Mesothelial cell of epicardium (in vitro differentiated cells): ENCODE data around the gene SOD3. TPM values are rescaled to one million over a fixed set of nuclear protein-coding genes. Genes with fewer than 3 reads are reported as not detected.

ENCODE experiments used
- DNase-seq, 2 experiments: peaks; one replicate each; pipeline ENCODE4 v3.0.0; 2021; ENCODE audit warnings: low spot score in 2 of 2; ENCODE audit not compliant: unreplicated experiment in 2 of 2
- H3K27ac Mint-ChIP-seq: 2 replicates; pipeline ENCODE4 v1.8.0; 2021; ENCODE audit warnings: mixed read lengths
- H3K27me3 Mint-ChIP-seq: 2 replicates; pipeline ENCODE4 v1.8.0; 2021; ENCODE audit warnings: low read depth, mixed read lengths
- H3K36me3 Mint-ChIP-seq: 2 replicates; pipeline ENCODE4 v1.8.0; 2021; ENCODE audit warnings: mixed read lengths
- H3K4me1 Mint-ChIP-seq: 2 replicates; pipeline ENCODE4 v1.8.0; 2021; ENCODE audit warnings: mixed read lengths
- H3K4me3 Mint-ChIP-seq: 2 replicates; pipeline ENCODE4 v1.8.0; 2021; ENCODE audit warnings: mild to moderate bottlenecking, moderate library complexity, mixed read lengths
- H3K9me3 Mint-ChIP-seq: 2 replicates; pipeline ENCODE4 v1.8.0; 2021; ENCODE audit warnings: mixed read lengths
- total RNA-seq: library from RNA; stranded (reverse); gene quantifications from 3 replicates; pipeline ENCODE4 v1.2.1, GENCODE V29; 2021
- TF ChIP-seq, protein P1 (sequence below): fragments of 200-600 bp; sonication (generic); IDR thresholded peaks from one replicate; pipeline ENCODE4 v1.5.0; 2021; ENCODE audit warnings: antibody characterized with exemption; ENCODE audit not compliant: unreplicated experiment

SOD3 gene
- total RNA-seq, 1 donor from 2014 or later, result 5.7 TPM

DNA sequence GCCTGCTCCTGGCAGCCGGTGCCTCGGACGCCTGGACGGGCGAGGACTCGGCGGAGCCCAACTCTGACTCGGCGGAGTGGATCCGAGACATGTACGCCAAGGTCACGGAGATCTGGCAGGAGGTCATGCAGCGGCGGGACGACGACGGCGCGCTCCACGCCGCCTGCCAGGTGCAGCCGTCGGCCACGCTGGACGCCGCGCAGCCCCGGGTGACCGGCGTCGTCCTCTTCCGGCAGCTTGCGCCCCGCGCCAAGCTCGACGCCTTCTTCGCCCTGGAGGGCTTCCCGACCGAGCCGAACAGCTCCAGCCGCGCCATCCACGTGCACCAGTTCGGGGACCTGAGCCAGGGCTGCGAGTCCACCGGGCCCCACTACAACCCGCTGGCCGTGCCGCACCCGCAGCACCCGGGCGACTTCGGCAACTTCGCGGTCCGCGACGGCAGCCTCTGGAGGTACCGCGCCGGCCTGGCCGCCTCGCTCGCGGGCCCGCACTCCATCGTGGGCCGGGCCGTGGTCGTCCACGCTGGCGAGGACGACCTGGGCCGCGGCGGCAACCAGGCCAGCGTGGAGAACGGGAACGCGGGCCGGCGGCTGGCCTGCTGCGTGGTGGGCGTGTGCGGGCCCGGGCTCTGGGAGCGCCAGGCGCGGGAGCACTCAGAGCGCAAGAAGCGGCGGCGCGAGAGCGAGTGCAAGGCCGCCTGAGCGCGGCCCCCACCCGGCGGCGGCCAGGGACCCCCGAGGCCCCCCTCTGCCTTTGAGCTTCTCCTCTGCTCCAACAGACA lies 4.4 kb downstream of the SOD3 start:
- H3K9me3 Mint-ChIP-seq, result no peaks in the 10 kb centered on the region
- no peaks in the 10 kb centered on the region for H3K36me3 Mint-ChIP-seq
- H3K27ac Mint-ChIP-seq, result no peak overlapping the region
- no peak for DNase-seq
- H3K4me1 Mint-ChIP-seq, result peaks cover 19% of the 10 kb centered on the region
- TF ChIP-seq, protein P1, sequence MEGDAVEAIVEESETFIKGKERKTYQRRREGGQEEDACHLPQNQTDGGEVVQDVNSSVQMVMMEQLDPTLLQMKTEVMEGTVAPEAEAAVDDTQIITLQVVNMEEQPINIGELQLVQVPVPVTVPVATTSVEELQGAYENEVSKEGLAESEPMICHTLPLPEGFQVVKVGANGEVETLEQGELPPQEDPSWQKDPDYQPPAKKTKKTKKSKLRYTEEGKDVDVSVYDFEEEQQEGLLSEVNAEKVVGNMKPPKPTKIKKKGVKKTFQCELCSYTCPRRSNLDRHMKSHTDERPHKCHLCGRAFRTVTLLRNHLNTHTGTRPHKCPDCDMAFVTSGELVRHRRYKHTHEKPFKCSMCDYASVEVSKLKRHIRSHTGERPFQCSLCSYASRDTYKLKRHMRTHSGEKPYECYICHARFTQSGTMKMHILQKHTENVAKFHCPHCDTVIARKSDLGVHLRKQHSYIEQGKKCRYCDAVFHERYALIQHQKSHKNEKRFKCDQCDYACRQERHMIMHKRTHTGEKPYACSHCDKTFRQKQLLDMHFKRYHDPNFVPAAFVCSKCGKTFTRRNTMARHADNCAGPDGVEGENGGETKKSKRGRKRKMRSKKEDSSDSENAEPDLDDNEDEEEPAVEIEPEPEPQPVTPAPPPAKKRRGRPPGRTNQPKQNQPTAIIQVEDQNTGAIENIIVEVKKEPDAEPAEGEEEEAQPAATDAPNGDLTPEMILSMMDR, result no peak
- H3K4me3 Mint-ChIP-seq, result peak overlapping the region; percentile 60
- peaks cover 67% of the 10 kb centered on the region for H3K27me3 Mint-ChIP-seq

DNA sequence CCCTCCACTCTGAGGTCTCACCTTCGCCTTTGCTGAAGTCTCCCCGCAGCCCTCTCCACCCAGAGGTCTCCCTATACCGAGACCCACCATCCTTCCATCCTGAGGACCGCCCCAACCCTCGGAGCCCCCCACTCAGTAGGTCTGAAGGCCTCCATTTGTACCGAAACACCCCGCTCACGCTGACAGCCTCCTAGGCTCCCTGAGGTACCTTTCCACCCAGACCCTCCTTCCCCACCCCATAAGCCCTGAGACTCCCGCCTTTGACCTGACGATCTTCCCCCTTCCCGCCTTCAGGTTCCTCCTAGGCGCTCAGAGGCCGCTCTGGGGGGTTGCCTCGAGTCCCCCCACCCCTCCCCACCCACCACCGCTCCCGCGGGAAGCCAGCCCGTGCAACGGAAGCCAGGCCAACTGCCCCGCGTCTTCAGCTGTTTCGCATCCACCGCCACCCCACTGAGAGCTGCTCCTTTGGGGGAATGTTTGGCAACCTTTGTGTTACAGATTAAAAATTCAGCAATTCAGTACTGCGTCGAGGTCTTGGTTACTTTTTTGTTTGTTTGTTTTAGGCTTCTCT lies 5.0 kb downstream of the SOD3 start:
- Mint-ChIP-seq H3K27ac (no peak overlapping the region), H3K36me3 (no peaks in the 10 kb centered on the region), H3K9me3 (no peaks in the 10 kb centered on the region), H3K4me1 (peaks cover 16% of the 10 kb centered on the region), H3K4me3 (peak overlapping the region; percentile 60), H3K27me3 (peaks cover 62% of the 10 kb centered on the region)
- no peak for DNase-seq
- TF ChIP-seq, protein P1, result no peak

DNA sequence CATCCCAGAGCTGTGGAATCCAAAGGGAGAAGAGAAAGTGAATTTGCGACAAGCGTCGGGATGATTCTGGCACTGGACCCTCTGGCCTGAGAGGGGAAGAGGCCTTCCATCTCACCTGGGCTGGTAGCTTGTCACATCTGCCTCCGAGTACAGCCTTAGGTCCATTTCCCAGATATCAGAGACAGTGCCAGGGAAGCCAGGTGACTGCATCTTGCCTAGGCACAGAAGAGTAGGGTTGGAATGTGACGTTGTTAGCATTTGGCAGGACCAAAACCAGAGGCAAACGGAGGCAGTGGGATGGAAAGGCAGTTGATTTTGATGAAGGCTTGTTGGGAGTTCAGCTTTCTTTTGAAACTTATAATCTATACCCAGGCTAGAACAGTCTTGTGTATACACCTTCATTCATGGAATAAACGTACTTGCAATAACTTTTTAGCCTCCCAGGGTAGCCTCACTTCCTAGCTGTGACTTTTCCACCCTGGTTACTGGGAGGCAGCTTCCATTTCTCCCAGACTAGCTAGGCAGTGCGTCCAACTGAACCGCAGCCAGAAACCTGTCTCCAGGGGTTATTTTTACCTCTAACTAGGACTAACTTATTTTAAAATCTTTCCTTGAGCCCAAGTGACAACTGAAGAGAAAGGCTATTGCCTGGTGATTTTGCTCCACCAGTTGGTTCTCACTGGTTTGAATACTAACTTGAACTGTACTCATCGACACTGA lies 5.9 kb downstream of the SOD3 start:
- Mint-ChIP-seq H3K4me3 (peak overlapping the region; percentile 52), H3K9me3 (no peaks in the 10 kb centered on the region), H3K36me3 (no peaks in the 10 kb centered on the region), H3K4me1 (peaks cover 12% of the 10 kb centered on the region), H3K27ac (no peak overlapping the region), H3K27me3 (peaks cover 58% of the 10 kb centered on the region)
- DNase-seq, result no peak
- TF ChIP-seq, protein P1, result no peak

DNA sequence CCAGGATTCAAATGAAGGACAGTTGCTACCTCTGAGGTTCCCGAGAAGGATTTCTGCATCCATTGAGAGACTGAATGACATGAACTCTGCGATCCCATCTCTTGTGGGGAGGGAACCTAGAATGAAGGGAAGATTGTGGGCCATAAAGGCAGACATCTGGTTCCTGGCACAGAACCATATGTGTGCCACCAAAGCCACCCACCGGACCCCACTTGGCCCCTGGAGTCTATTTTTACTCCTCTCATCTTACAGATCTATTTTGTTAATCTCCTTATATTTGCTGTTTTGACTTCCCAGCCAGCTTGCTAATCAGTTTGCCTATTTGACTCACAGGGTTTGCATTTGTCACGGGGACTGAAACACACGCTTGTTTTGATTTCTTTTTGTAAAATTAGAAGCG lies 7.3 kb downstream of the SOD3 start:
- H3K27me3 Mint-ChIP-seq, result peaks cover 49% of the 10 kb centered on the region
- no peak for DNase-seq
- H3K4me3 Mint-ChIP-seq, result no peak overlapping the region

DNA sequence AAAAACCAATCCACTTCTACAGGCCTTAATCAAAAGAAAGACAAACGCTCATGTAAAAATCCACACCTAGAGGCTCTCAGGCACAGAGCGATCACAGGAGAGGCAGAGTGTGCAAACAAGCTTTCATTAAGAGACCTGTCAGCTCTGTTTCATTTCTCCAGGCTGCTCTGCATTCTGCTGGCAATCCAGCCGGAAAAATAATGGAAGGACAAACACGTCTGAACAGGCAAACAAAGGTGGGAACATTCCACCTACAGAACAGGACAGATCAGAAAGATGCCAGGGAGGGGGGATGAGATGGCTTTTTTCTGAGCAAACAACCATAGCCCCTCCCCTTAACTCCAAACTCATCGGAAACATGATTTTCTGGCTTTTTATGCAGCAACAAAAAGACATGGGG lies 9.7 kb downstream of the SOD3 start:
- peaks cover 12% of the 10 kb centered on the region for H3K4me1 Mint-ChIP-seq
- no peak overlapping the region for H3K27ac Mint-ChIP-seq
- DNase-seq, result no peak
- peaks cover 30% of the 10 kb centered on the region for H3K27me3 Mint-ChIP-seq
- H3K9me3 Mint-ChIP-seq, result no peaks in the 10 kb centered on the region
- TF ChIP-seq, protein P1, result no peak
- peaks cover 11% of the 10 kb centered on the region for H3K36me3 Mint-ChIP-seq
- no peak overlapping the region for H3K4me3 Mint-ChIP-seq

More for the DNA sequence above, 7.3 kb downstream of the SOD3 start:
- Mint-ChIP-seq H3K27ac (no peak overlapping the region), H3K4me1 (peaks cover 12% of the 10 kb centered on the region), H3K9me3 (no peaks in the 10 kb centered on the region), H3K36me3 (peaks cover under 1% of the 10 kb centered on the region)
- TF ChIP-seq, protein P1, result no peak
